Measurements from ENCODE around the gene PRICKLE1. TPM values are rescaled to one million over a fixed set of nuclear protein-coding genes. Genes with fewer than 3 reads are reported as not detected.
A peak's percentile ranks its signal among the peaks of the same experiment; 100 is the strongest.

The PRICKLE1 gene
- total and polyA plus RNA-seq, 2 of the 4 experiments (the other 2 are of a cell fraction) = 21.3 to 21.7 TPM

- Histone ChIP-seq H3K56ac (ENCODE audit: extremely low read depth, insufficient read depth, low read length) (no peak overlapping the region), H3K4me3 (ENCODE audit: insufficient read depth, low read depth, low read length) (no peak overlapping the region), H3K9ac (ENCODE audit: low read depth, low read length) (no peak overlapping the region), H3K4me2 (ENCODE audit: low read depth, low read length) (peak overlapping the region; percentile 79; the same call in 1 of the 2 replicates), H3K27me3 (ENCODE audit: control insufficient read depth, insufficient read depth, low read length) (no peaks in the 10 kb centered on the region), H3K27ac (ENCODE audit: insufficient read depth, low read length) (no peak overlapping the region), H4K8ac (ENCODE audit: low read depth in 2 of 2, low read length in 2 of 2) (no peak overlapping the region), H3K4ac (ENCODE audit: low read depth, low read length) (no peak overlapping the region), H2AK9ac (replicated peaks; ENCODE audit: low read depth, low read length, poor library complexity) (no peak overlapping the region), H3K9me1 (ENCODE audit: insufficient read depth, low read length) (no peaks in the 10 kb centered on the region), H3K14ac (replicated peaks; ENCODE audit: low read depth, low read length) (no peak overlapping the region), H4K5ac (ENCODE audit: low read depth, low read length) (no peak overlapping the region), H3K36me3 (ENCODE audit: control insufficient read depth, insufficient read depth, low read length) (no peaks in the 10 kb centered on the region), H2AFZ (replicated peaks; ENCODE audit: low read length, poor library complexity) (no peak overlapping the region), H2BK15ac (ENCODE audit: low read depth, low read length) (no peak overlapping the region), H2BK5ac (ENCODE audit: low read depth, low read length, poor library complexity, severe bottlenecking) (no peak overlapping the region), H4K91ac (ENCODE audit: insufficient read depth, low read depth, low read length) (no peak overlapping the region), H3K23ac (ENCODE audit: low read depth, low read length) (no peak overlapping the region), H4K20me1 (ENCODE audit: insufficient read depth, low read length) (peaks cover 4% of the 10 kb centered on the region; the same call in 1 of the 2 replicates), H2AK5ac (ENCODE audit: low read depth, low read length) (no peak overlapping the region), H2BK20ac (ENCODE audit: low read depth, low read length) (no peak overlapping the region), H3K9me3 (ENCODE audit: control insufficient read depth, insufficient read depth, low read length) (no peaks in the 10 kb centered on the region), H2BK120ac (ENCODE audit: low read depth, low read length) (no peak overlapping the region), H3K18ac (ENCODE audit: low read depth, low read length) (no peak overlapping the region), H3K79me1 (ENCODE audit: low read depth in 1 of 2, low read length in 2 of 2) (peaks cover 15 to 22% of the 10 kb centered on the region in 2 experiments; a peak in 3 of 4 replicates), H3K4me1 (ENCODE audit: control insufficient read depth, insufficient read depth, low read length) (peaks cover 21% of the 10 kb centered on the region)
- intact Hi-C loops (cut with micrococcal nuclease) = loop anchor here (10.0 kb wide), 2 partner anchors 222 to 452 kb away; no protein-coding TSS in a partner anchor
- no peak for TF ChIP-seq NFE2L2 (IDR thresholded peaks at IDR 0.05; ENCODE audit: low read depth, low read length)
- TF ChIP-seq MAFK (IDR thresholded peaks at IDR 0.05; ENCODE audit: low read depth, low read length) = no peak
- TF ChIP-seq, protein P1, sequence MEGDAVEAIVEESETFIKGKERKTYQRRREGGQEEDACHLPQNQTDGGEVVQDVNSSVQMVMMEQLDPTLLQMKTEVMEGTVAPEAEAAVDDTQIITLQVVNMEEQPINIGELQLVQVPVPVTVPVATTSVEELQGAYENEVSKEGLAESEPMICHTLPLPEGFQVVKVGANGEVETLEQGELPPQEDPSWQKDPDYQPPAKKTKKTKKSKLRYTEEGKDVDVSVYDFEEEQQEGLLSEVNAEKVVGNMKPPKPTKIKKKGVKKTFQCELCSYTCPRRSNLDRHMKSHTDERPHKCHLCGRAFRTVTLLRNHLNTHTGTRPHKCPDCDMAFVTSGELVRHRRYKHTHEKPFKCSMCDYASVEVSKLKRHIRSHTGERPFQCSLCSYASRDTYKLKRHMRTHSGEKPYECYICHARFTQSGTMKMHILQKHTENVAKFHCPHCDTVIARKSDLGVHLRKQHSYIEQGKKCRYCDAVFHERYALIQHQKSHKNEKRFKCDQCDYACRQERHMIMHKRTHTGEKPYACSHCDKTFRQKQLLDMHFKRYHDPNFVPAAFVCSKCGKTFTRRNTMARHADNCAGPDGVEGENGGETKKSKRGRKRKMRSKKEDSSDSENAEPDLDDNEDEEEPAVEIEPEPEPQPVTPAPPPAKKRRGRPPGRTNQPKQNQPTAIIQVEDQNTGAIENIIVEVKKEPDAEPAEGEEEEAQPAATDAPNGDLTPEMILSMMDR (conservative IDR thresholded peaks at IDR 0.05; ENCODE audit: low read depth, low read length) = no peak
- TF ChIP-seq, protein P2, sequence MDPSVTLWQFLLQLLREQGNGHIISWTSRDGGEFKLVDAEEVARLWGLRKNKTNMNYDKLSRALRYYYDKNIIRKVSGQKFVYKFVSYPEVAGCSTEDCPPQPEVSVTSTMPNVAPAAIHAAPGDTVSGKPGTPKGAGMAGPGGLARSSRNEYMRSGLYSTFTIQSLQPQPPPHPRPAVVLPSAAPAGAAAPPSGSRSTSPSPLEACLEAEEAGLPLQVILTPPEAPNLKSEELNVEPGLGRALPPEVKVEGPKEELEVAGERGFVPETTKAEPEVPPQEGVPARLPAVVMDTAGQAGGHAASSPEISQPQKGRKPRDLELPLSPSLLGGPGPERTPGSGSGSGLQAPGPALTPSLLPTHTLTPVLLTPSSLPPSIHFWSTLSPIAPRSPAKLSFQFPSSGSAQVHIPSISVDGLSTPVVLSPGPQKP (IDR thresholded peaks at IDR 0.05; ENCODE audit: borderline replicate concordance, low read depth, low read length) = no peak
- no peak for TF ChIP-seq CEBPB (IDR thresholded peaks at IDR 0.05; ENCODE audit: low read depth, low read length)
- ATAC-seq (ENCODE audit: low read depth) (no peak), DNase-seq (no peak)
- no CpG with 5 or more reads among the region's 2 CpGs for WGBS, 2 experiments (ENCODE audit: extremely low coverage in 2 of 2, insufficient read length in 1 of 2)
- dilution Hi-C loops (cut with HindIII; ENCODE audit: low sequenced_read_pairs, unreplicated experiment) = no loop called here
- in situ Hi-C loops (cut with MboI; ENCODE audit: low sequenced_read_pairs) = loop anchor here (10.0 kb wide), 2 partner anchors 702 to 752 kb away; no protein-coding TSS in a partner anchor
- ChIA-PET POLR2A (ENCODE audit: unreplicated experiment) (interaction anchor here (0.6 kb wide), 1 partner anchor 45 kb away, joined by 4 read pairs; no protein-coding TSS in a partner anchor), CTCF (no interaction called here)
- BruUV-seq (replicated peaks) = no TSS peak
Observed at GRCh38 chr12:42583016-42583415, 6.5 kb downstream of the PRICKLE1 start.
